IPS-20b (cell line): Measurements from ENCODE around the gene MGAT1.

ENCODE experiments used
- H3K27ac ChIP-seq: one replicate; pipeline ENCODE4 v1.5.1; 2013; ENCODE audit warnings: low read length
- H3K27me3 ChIP-seq: 2 replicates; pipeline ENCODE4 v1.6.1; 2013; ENCODE audit warnings: mild to moderate bottlenecking, low read length, inconsistent platforms; ENCODE audit not compliant: insufficient read depth
- H3K36me3 ChIP-seq: 2 replicates; pipeline ENCODE4 v1.6.1; 2013; ENCODE audit warnings: low read depth, mild to moderate bottlenecking, inconsistent platforms, low read length, moderate library complexity; ENCODE audit not compliant: insufficient read depth
- H3K4me1 ChIP-seq: 2 replicates; pipeline ENCODE4 v1.6.1; 2013; ENCODE audit warnings: mild to moderate bottlenecking, control low read depth, inconsistent platforms, low read length, moderate library complexity; ENCODE audit not compliant: insufficient read depth
- H3K4me3 ChIP-seq: 2 replicates; pipeline ENCODE4 v1.5.1; 2013; ENCODE audit warnings: mild to moderate bottlenecking, low read length, inconsistent platforms
- H3K9ac ChIP-seq: 2 replicates; pipeline ENCODE4 v1.6.1; 2013; ENCODE audit warnings: low read depth, mild to moderate bottlenecking, inconsistent platforms, low read length, moderate library complexity
- H3K9me3 ChIP-seq: 2 replicates; pipeline ENCODE4 v1.6.1; 2013; ENCODE audit warnings: mild to moderate bottlenecking, low read depth, low read length, inconsistent platforms; ENCODE audit not compliant: insufficient read depth

MGAT1 gene

DNA sequence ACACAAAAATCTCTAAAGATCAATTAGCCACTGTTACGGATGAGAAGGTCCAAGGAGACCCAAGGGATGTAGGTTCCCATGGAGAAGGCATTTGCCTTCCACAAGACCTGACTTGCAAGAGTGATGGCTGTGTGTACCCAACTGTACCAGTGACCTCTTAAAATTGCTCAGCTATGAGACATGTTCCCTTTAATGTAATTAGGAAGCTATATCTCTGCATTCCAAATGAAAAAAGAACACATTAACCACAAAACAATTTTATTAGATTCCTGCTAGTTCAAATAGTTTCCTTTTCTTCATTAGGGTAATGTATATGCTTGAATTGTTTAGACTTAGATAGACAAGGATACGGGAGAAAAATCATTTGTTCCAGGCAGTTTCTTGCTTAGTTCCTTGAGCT is 66.1 kb downstream of the MGAT1 start:
- H3K27me3 ChIP-seq, result peaks cover 18% of the 10 kb centered on the region; the same call in 1 of the 2 replicates
- H3K27ac ChIP-seq, result no peak overlapping the region
- H3K4me1 ChIP-seq, result no peaks in the 10 kb centered on the region
- H3K4me3 ChIP-seq, result no peak overlapping the region
- H3K9me3 ChIP-seq, result no peaks in the 10 kb centered on the region
- no peak overlapping the region for H3K9ac ChIP-seq
- H3K36me3 ChIP-seq, result no peaks in the 10 kb centered on the region
